ENCODE results near the gene CEMIP.

DNA sequence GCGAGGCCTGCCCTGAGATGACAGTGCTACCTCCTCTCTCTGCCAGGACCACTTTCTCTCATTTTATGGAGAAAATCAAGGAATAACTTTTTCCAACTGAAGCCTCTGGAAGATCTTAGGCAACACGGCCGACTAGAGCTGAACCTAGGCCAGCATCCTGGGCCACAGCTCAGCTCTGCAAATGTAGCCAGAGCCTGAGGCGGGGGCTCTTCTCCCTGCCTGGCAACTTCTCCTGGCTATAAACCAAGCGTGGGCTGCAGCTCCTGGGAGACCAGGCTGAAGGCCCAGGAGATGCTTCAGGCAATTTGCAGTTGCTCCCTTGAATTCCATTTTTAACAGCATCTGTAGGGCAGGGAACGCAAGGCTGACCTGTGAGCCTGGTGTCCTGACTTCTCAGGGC, 74.9 kb downstream of the CEMIP start:
- TF ChIP-seq CTCF (conservative IDR thresholded peaks at IDR 0.05; ENCODE audit: low read length) (no peak), EZH2phosphoT487 (IDR thresholded peaks at IDR 0.05; ENCODE audit: borderline replicate concordance, low read depth, low read length) (no peak)

Data from OCI-LY7 (cell line).